Islet of Langerhans (tissue), 1 donor: ENCODE measurements around the gene ABRAXAS1.

ENCODE experiments used
- FAIRE-seq: peaks from one replicate; lab custom pipeline; 2011; peaks lifted over from hg19 to GRCh38; lab: Jason Lieb, UNC

The ABRAXAS1 gene

DNA sequence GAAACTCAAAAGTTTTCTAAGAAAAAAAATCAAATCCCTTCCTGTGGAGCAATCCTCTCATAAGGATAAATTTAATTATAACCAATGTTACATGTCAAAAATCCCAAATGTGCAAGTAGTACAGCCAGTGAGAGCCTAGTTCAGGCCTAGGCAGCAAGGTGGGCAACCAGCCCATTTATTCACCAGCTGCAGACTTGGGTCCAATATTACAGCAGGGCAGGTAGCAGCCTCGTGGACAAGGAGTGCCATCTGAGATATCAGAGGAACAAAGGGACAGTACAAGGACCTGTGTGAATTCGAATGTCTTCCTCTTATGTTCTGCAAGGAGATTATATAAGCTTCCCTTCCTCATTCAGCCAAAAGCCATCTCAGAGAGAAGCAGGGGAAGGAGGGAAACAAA lies 35.9 kb downstream of the ABRAXAS1 start:
- FAIRE-seq: no peak

GRCh38 chr4:83440899-83441298 lies 44.0 kb downstream of the ABRAXAS1 start:
- no peak for FAIRE-seq

- FAIRE-seq: no peak
Measured at GRCh38 chr4:83440148-83440814, 44.6 kb downstream of the ABRAXAS1 start.

- no peak for FAIRE-seq
Measured at GRCh38 chr4:83438719-83439118, 46.2 kb downstream of the ABRAXAS1 start.

DNA sequence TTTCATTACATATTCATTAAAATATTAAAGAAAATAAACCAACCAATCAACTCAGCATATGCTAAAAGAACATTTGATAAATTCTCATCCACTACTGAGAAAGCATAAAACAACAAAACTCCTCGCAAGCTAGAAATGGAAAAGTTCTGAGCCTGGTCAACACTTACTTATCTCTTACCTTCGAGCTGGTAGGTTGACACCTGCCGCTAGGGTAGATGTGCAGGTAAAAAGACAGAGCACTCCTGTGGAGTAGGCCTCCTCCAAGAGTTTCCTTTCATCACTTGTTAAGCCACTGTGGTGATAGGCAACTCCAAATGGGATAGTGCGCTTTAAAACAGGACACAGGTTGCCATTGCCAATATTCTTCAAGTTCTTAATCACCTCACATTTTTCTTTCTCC lies 48.2 kb downstream of the ABRAXAS1 start:
- FAIRE-seq: no peak

DNA sequence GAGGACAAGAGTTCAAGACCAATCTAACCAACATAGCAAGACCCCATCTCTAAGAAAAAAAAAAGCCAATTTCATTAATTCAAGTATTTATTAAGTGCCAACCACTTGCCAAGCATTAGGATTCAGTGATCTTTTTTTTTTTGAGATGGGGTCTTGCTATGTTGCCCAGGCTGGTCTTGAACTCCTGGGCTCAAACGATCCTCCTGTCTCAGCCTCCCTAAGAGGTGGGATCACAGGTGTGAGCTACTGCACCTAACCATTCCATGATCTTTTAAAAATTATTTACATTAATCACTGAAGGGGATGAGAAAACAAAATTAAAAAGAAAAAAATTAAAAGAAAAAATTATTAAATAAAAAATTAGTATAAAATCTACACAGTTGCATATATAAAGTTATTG lies 53.7 kb downstream of the ABRAXAS1 start:
- no peak for FAIRE-seq

DNA sequence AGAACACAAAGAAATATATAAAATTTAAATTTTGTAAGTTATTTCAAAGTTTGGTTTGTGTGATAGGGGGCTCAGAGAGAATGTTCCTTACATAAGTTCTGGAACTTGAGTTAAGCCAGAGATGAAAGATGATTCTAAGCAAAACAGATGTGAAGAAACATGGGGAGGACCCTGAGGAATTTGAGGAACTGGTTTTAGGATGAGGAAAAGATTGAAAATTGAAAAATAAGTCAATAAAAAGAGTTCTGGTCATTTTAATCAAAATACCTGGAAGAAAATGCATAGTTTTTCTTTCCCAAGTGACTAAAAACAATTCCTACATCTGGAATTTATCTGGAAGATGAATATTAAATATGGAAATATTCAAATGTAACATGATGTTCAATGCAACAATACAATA lies 66.7 kb downstream of the ABRAXAS1 start:
- FAIRE-seq: no peak

GRCh38 chr4:83417566-83417965 lies 67.3 kb downstream of the ABRAXAS1 start:
- no peak for FAIRE-seq

- FAIRE-seq: no peak
Measured at GRCh38 chr4:83413676-83414075, 71.2 kb downstream of the ABRAXAS1 start.
